Activated CD8-positive, alpha-beta memory T cell treated with anti-CD3 and anti-CD28 coated beads, Interleukin-2, amount 10 ng/mL, durations not matched to agents 7 days and 5 days (primary cell): Measurements from ENCODE around the gene KCNG2. TPM values are rescaled to one million over a fixed set of nuclear protein-coding genes. Genes with fewer than 3 reads are reported as not detected.
A peak's percentile ranks its signal among the peaks of the same experiment; 100 is the strongest.
"Not testable (repeated sequence)": the region's sequence is repeated elsewhere in the genome, so short reads cannot be mapped to it uniquely, and the experiment has no call there.

Experiments used
- ATAC-seq: fragments of 150-1000 bp; cut with Tn5 transposase; one replicate; pipeline ENCODE4 v1.10.0; 2021; ENCODE audit warnings: moderate library complexity
- CTCF ChIA-PET: fragments of 350-600 bp; sonication (Branson Sonifier 250); formaldehyde crosslinking; loops from one replicate; lab custom pipeline; 2021; ENCODE audit warnings: antibody characterized with exemption; lab: Charles Lee
- DNase-seq: peaks from one replicate; pipeline ENCODE4 v3.0.0-alpha.2; 2020
- H3K27ac Mint-ChIP-seq: one replicate; pipeline ENCODE4 v1.8.0; 2021; ENCODE audit warnings: mild to moderate bottlenecking, mixed read lengths
- H3K27me3 Mint-ChIP-seq: one replicate; pipeline ENCODE4 v1.8.0; 2021; ENCODE audit warnings: mixed read lengths
- H3K36me3 Mint-ChIP-seq: one replicate; pipeline ENCODE4 v1.8.0; 2021; ENCODE audit warnings: mild to moderate bottlenecking, mixed read lengths
- H3K4me1 Mint-ChIP-seq: one replicate; pipeline ENCODE4 v1.8.0; 2021; ENCODE audit warnings: mixed read lengths
- H3K4me3 Mint-ChIP-seq: one replicate; pipeline ENCODE4 v1.8.0; 2021; ENCODE audit warnings: mild to moderate bottlenecking, moderate library complexity, mixed read lengths
- H3K9me3 Mint-ChIP-seq: one replicate; pipeline ENCODE4 v1.8.0; 2022; ENCODE audit warnings: low read depth, mixed read lengths
- total RNA-seq, 2 experiments: library from RNA; stranded (reverse); gene quantifications; one replicate each; pipeline ENCODE4 v1.2.3, GENCODE V29; 2021

KCNG2 gene
- total RNA-seq, 2 experiments from 2014 or later, result not detected

DNA sequence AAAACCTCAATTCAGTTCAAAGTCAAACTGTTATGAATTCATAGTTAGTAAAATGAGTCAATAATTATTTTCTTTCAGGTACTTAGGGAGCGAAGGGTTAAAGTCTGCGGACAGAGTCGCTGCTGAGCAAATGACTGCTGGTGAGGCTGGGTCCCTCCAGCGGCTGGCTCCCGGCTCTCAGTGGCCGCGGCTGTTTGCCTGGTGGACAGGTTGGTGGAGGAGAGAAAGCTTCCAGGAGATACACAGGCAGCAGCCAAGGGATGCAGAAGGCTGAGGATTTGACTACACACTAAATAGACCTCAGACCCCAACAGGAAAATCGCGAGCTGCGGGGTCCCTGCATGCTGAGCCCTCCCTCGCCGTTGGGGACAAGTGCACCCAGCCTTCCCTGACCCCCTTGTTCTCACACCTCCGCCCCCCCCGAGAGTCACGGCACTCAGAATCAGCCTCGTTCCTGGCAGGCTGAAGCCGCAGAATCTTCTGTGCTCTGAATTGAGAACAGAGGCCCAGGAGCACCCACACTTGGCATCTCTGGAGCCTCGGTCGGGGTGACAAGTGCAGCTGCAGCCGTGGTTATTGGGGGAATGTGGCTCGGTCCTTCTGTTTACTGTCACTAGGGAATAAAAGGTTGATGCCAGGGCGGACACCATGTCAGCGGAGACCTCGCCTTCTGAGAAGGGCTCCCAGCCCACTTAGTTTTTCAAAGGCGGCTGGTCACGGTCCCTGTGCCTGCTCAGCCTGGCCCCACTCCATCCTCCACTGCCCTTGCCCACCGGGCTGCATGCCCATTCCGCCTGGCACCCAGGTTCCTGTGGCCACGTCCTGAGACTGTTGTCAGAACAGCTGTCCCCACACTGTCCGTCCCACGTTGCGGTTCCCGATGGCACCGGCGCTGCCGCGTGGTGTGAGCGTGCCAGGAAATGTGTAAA lies 79.7 kb downstream of the KCNG2 start:
- Mint-ChIP-seq H3K4me3 (no peak overlapping the region), H3K36me3 (no peaks in the 10 kb centered on the region), H3K27ac (no peak overlapping the region), H3K27me3 (no peaks in the 10 kb centered on the region), H3K4me1 (no peaks in the 10 kb centered on the region), H3K9me3 (peaks cover 3% of the 10 kb centered on the region)
- ATAC-seq (no peak), DNase-seq (no peak)
- CTCF ChIA-PET, result no interaction called here

DNA sequence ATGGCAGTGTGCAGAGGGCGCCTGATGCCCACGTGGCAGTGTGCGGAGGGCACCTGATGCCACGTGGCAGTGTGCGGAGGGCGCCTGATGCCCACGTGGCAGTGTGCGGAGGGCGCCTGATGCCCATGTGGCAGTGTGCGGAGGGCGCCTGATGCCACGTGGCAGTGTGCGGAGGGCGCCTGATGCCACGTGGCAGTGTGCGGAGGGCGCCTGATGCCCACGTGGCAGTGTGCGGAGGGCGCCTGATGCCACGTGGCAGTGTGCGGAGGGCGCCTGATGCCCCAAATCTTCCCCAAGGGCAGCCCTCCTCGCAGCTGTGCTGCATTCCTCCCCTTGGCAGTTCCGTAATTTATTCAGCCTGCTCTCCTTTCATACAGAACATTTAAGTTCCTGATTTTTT lies 80.5 kb downstream of the KCNG2 start:
- H3K36me3 Mint-ChIP-seq, H3K27ac Mint-ChIP-seq, H3K4me1 Mint-ChIP-seq, H3K27me3 Mint-ChIP-seq, ATAC-seq, H3K4me3 Mint-ChIP-seq, H3K9me3 Mint-ChIP-seq, DNase-seq, CTCF ChIA-PET: not testable (repeated sequence)

DNA sequence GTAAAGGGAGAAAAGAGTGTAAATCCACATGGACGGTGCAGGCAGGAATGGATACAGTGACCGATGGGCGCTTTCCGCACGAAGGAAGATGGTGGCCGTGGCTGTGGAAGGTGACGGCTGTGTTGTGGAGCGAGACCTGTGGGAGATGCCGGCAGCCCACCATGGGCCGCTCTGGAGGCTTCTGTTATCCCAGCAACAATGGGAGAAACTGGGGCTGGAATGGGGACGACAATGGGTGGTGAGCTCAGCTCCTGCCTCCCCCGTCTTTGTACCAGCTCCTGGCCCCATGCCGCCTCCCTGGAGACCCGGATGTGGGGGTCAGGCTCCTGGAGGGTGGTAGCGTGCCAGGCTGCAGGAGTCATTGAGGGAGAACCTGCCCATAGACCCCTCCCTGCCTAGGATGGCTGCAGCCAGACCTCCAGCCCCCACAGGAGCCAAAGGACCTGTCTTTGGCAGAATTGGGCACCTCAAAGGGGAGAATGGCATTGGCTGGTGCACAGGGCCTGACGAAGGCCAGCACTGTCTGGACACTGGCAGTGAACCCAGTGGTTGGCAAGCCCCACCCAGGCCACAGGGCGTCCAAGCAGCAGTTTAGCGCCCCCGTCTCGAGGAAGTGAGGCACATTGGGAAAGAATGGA lies 81.1 kb downstream of the KCNG2 start:
- Mint-ChIP-seq H3K4me3 (no peak overlapping the region), H3K27me3 (no peaks in the 10 kb centered on the region), H3K36me3 (no peaks in the 10 kb centered on the region), H3K9me3 (peaks cover 3% of the 10 kb centered on the region), H3K27ac (no peak overlapping the region), H3K4me1 (no peaks in the 10 kb centered on the region)
- CTCF ChIA-PET, result no interaction called here
- no peak for ATAC-seq
- no peak for DNase-seq

DNA sequence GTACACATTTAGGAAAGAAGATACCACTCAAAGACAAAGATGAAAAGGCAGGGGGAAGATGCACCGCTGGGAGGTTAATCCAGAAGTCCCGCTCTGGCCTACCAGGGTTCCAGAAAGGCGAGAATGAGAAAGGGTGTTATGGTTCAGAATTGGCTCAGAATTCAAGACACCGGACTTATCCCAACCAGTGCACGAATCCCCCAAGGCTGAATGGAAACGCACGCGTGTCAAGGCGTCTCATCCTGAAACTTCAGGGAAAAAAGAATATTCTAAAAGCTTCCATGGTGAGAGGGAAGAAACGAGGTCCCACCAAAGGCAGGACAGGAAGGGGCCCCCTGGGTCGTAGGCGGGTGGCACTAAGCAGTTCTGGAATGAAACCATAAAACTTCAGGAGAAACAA lies 81.8 kb downstream of the KCNG2 start:
- Mint-ChIP-seq H3K4me1 (no peaks in the 10 kb centered on the region), H3K27ac (no peak overlapping the region), H3K4me3 (no peak overlapping the region), H3K9me3 (peaks cover 3% of the 10 kb centered on the region), H3K36me3 (no peaks in the 10 kb centered on the region), H3K27me3 (no peaks in the 10 kb centered on the region)
- ATAC-seq (no peak), DNase-seq (no peak)
- CTCF ChIA-PET, result no interaction called here

DNA sequence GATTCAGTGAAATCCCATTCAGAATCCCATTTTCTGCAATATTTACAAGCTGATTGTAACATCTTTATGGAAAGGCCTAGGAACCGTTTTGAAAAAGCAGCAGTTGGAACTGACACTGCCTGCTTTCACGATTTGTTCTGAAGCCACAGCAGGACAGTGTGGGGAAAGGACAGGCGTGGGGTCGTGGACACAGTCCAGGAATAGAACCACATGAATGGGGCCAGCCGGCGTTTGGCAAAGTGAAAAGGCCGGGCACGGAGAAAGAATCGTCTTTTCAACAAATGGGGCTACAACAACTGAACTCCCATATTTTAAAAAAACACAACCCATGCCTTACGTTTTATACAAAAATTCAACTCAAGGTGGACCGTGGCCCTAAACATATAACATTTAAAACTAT lies 84.0 kb downstream of the KCNG2 start:
- peaks cover 3% of the 10 kb centered on the region for H3K9me3 Mint-ChIP-seq
- H3K27me3 Mint-ChIP-seq, result no peaks in the 10 kb centered on the region
- CTCF ChIA-PET, result no interaction called here
- H3K36me3 Mint-ChIP-seq, result no peaks in the 10 kb centered on the region
- no peak for DNase-seq
- ATAC-seq, result no peak
- no peak overlapping the region for H3K4me3 Mint-ChIP-seq
- no peak overlapping the region for H3K27ac Mint-ChIP-seq
- H3K4me1 Mint-ChIP-seq, result no peaks in the 10 kb centered on the region

DNA sequence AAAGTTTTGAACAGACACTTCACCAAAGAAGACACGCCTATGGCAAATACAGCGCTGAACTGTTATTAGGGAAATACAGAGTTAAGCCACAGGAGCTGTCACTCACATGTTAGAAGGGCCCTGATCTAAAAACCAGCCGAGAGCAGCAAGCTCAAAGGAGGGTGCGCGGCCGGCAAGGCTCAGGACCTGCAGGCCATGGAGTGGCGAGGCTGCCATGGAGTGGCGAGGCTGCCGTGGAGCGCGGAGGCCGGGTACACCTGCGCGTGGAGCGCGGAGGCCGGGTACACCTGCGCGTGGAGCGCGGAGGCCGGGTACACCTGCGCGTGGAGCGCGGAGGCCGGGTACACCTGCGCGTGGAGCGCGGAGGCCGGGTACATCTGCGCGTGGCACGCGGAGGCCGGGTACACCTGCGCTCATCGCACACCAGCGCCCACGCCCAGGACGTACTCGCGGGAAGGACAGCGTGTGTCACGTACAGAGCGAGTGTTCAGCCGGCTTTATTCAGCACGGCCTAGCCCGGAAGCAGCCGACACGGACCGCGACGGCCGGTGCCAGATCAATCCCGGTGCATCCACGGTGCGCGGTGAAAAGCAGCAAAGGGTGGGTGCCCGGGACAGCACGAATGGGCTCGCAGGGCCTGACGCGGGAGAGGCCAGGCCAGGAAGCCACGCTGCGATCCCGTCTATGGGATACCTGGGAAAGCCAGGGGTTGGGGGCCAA lies 84.9 kb downstream of the KCNG2 start:
- CTCF ChIA-PET, result no interaction called here
- Mint-ChIP-seq H3K27me3 (no peaks in the 10 kb centered on the region), H3K4me3 (no peak overlapping the region), H3K9me3 (peaks cover 3% of the 10 kb centered on the region), H3K36me3 (no peaks in the 10 kb centered on the region), H3K27ac (no peak overlapping the region), H3K4me1 (no peaks in the 10 kb centered on the region)
- ATAC-seq (no peak), DNase-seq (no peak)

DNA sequence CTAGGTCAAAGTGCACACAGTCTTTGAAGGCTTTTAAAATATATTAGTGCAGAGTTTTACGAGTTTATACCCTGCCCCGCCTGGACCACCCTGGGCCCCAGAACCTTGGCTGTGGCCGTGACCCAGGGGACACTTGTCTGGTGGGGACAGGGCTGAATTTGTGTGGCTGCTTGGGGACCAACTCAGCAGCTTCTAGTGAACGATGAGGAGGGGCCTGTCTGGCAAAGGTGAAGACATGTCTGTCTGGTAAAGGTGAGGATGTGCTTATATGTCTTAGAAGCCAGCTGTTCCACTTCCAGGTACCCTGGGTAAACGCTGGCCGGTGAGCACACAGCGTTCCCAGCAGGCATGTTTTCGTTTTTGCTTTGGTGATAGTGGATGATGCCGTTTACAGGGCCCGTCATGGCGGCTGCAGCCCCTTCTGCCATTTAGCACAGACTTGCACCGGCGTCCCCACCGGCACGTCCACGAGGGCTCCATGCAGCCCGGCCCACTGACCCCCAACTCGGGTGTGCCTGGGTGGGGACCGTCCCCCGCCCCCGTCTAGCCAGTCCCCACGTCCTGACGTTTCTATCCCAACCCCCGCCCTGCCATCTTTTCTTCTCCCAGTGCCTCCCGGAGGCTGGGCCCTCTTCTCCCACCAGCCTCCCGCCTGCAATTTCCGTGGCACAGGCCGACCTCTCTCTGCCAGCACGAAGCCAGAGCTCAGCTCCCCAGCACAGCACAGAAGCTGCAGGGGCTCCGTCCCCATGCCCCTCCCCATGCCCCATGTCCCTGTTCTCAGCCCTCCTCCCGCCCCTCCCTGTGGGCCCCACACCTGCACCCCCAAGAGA lies 85.9 kb downstream of the KCNG2 start:
- CTCF ChIA-PET, result no interaction called here
- Mint-ChIP-seq H3K27ac (no peak overlapping the region), H3K9me3 (peaks cover under 1% of the 10 kb centered on the region), H3K4me3 (no peak overlapping the region), H3K4me1 (no peaks in the 10 kb centered on the region), H3K27me3 (no peaks in the 10 kb centered on the region), H3K36me3 (no peaks in the 10 kb centered on the region)
- no peak for ATAC-seq
- peak; percentile 33 for DNase-seq

DNA sequence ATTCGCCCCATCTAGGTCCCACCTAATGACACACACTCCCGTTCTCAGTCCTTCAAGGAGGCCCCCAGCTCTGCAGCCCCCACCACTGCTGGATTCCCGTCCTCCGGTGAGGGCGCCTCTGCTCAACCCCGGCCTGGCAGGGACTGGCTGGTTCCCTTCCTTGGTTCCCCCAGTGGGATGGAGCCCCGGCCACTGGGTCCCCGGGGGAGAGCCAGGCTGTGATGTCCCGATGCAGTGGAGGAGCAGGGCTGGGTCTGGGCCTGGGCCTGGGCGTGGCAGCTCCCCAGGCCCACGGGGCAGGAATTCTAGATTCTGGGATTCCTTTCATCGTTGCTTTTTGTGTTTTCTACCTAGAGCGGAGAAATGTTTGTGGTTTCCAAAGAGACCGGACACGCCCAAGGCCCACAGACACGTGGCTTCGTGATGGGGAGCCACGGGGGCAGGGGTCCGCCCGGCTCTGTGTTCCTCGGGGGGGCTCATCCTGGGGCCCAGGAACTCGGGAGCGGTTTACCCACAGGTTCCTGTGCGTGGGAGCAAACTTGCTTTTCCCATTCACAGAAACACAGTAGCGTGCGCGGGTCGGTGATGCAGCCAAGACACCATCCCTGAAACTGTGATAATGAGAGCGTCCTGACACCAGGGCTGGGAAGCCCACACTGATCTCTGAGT lies 86.7 kb downstream of the KCNG2 start:
- Mint-ChIP-seq H3K4me3 (no peak overlapping the region), H3K36me3 (peaks cover 1% of the 10 kb centered on the region), H3K27ac (no peak overlapping the region), H3K9me3 (peaks cover 1% of the 10 kb centered on the region), H3K27me3 (no peaks in the 10 kb centered on the region), H3K4me1 (no peaks in the 10 kb centered on the region)
- CTCF ChIA-PET, result no interaction called here
- DNase-seq (no peak), ATAC-seq (no peak)

DNA sequence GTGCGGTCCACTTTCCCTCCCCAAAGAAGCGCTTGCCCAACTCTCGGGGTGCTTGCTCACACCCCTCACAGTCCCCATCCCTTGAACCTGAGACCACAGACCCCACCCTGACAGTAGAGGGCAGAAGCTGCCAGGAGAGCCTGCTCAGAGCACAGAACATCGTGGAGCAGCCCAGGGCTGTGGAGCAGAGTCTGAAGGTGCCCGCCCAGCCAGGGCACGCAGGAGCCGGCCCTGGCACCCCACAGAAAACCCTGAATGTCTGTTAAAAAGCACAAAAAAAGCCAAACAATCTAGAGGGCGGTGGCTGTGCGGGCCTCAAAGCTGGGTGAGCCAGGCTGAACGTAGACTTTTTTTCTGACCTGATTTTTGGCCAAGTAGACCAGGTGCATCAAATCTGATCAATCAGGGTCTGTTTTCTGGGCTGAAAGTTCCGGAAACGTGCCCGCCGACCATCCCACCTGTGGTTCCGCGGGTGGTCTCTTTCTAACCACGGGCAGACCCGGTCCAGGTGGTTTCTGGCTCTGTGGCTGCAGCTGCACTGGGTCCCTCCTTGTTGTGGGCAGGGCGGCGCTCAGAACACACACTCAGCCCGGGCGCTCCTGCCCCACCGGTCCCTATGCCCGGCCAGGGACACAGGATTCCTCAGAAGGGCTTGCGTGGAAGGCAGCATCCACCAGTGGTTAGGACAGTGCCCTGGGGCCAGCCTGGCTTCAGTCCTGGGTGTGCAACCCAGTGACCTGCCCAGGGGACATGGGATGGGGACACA lies 87.4 kb downstream of the KCNG2 start:
- Mint-ChIP-seq H3K27me3 (no peaks in the 10 kb centered on the region), H3K4me1 (no peaks in the 10 kb centered on the region), H3K36me3 (peaks cover 1% of the 10 kb centered on the region), H3K4me3 (no peak overlapping the region), H3K27ac (no peak overlapping the region), H3K9me3 (peaks cover 5% of the 10 kb centered on the region)
- no peak for ATAC-seq
- CTCF ChIA-PET, result no interaction called here
- DNase-seq, result no peak

DNA sequence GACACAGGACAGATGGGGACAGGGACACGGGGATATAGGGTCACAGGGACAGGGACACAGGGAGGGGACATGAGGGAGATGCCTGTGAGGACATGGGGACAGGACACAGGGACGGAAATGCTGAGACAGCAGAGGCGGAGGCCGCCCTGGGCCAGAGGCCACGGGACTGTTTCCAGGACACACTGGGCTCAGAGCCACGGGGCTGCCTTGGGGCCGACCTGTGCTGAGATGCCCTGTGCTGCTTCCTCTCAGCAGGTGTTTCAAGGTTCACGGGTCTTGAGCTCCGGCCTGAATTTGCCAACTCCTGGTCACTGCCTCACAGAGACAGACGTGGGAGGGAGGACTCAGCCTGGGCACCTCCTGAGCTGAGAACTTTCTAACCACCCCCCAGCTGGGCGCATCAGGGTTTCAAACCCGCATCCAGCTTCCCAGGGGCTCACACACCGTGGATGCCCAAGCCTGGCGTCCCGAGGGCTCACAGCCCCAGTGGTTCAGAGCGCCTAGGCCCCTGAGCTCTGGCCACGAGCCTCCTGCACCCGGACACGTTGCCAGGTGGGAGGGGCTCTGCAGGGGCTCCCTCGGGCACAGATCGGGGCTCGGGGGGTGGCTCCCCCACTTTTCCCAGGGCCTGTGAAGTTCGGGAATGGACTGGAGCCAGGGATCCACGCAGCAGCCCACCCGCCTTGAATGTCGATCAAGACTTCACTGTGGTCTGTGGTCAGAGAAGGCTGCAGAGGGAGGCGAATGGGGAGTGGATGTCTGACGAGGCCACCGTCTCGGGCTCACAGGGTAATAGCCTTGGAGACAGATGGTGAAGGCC lies 89.7 kb downstream of the KCNG2 start:
- H3K4me1 Mint-ChIP-seq, result peaks cover 11% of the 10 kb centered on the region
- peaks cover 2% of the 10 kb centered on the region for H3K36me3 Mint-ChIP-seq
- CTCF ChIA-PET, result no interaction called here
- H3K4me3 Mint-ChIP-seq, result no peak overlapping the region
- DNase-seq (no peak), ATAC-seq (no peak)
- peaks cover 9% of the 10 kb centered on the region for H3K9me3 Mint-ChIP-seq
- H3K27me3 Mint-ChIP-seq, result no peaks in the 10 kb centered on the region
- no peak overlapping the region for H3K27ac Mint-ChIP-seq

DNA sequence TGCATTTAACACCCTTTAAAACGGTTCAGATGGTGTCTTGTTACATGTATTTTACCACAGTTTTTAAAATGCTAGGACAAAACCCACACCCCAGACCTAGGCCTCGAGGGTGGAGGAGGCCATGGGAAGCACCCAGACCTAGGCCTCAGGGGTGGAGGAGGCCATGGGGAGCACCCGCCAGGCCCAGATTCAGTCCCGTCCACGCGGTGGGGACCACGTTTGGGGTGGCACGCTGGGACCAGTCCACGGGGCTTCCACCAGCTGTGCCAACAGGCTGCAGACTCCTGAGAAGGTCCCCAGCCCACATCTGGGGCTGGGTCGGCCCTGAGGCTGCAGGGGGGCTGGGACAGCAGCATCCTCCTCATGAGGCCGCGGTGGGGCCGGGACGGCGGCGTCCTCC lies 90.3 kb downstream of the KCNG2 start:
- Mint-ChIP-seq H3K36me3 (peaks cover 2% of the 10 kb centered on the region), H3K9me3 (peaks cover 12% of the 10 kb centered on the region), H3K4me3 (no peak overlapping the region), H3K27me3 (no peaks in the 10 kb centered on the region), H3K4me1 (peaks cover 11% of the 10 kb centered on the region), H3K27ac (no peak overlapping the region)
- DNase-seq (no peak), ATAC-seq (no peak)
- CTCF ChIA-PET, result no interaction called here
